HG02885 (cell line): ENCODE data around the gene TMEM214.
A peak's percentile ranks its signal among the peaks of the same experiment; 100 is the strongest.

Experiments used
- ATAC-seq: cut with Tn5 transposase; IDR thresholded peaks from one replicate; pipeline ENCODE4 v1.9.1; 2021; ENCODE audit warnings: mild to moderate bottlenecking; ENCODE audit not compliant: unreplicated experiment, poor library complexity

Gene TMEM214

GRCh38 chr2:27038012-27038411 is 5.2 kb downstream of the TMEM214 start:
- ATAC-seq: no peak

DNA sequence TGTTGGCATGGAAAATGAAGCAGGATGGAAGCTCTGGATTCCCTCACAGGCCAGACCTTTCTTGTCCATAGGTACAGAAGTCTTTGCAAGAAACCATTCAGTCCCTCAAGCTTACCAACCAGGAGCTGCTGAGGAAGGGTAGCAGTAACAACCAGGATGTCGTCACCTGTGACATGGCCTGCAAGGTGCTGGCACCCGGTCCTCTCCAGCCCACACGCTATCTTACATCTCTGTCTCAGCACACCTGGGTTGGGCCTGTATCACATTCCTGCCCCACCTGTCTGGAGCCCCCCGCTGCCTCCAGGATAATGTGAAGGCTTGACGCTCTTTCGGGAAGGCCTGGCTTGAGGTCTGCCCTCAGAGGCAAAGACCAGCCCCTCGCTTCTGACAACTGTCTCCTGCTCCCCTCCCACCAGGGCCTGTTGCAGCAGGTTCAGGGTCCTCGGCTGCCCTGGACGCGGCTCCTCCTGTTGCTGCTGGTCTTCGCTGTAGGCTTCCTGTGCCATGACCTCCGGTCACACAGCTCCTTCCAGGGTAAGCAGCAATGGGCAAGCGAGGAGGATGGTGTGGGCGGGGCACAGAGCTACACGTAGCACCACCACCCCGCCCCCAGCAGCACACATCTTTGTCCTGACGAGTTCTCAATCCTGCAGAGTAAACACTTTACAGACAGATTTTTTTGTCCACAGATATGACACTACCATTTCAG is 6.0 kb downstream of the TMEM214 start:
- no peak for ATAC-seq

DNA sequence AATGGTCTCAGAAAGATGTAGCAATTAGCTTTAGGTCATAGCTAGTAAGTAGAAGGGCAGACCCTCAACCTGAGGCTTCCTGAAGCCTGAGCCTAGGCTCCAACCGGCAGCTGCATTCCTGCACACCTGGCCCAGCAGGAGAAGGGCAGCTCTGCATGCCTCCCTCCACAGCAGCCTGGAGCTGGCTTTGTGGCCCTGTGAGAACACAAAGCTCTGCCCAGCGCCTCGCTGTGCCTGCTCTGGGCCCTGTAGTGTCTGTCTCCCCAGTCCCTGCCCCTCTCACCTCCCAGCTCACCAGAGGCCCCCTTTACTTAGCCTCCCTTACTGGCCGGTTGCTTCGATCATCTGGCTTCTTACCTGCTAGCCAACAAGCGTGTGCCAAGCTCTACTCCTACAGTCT is 6.7 kb downstream of the TMEM214 start:
- ATAC-seq: no peak

DNA sequence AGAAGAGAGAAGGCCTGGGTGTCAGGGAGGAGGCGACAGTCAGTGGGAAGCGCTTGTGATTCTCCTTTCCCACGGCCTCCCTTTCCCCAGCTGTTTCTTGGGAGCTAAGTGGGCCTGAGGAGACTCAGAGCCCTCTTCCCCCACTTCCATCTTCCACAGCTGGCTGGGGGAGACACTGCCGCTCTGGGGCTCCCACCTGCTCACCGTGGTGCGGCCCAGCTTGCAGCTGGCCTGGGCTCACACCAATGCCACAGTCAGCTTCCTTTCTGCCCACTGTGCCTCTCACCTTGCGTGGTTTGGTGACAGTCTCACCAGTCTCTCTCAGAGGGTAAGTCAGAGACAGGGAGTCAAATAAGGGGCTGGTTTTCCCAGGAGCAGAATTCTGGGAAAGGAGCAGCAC is 7.1 kb downstream of the TMEM214 start:
- no peak for ATAC-seq

- ATAC-seq: no peak
Measured at GRCh38 chr2:27040282-27040681, 7.5 kb downstream of the TMEM214 start.

- ATAC-seq: peak; percentile 39
Measured at GRCh38 chr2:27041752-27042151, 9.0 kb downstream of the TMEM214 start.

DNA sequence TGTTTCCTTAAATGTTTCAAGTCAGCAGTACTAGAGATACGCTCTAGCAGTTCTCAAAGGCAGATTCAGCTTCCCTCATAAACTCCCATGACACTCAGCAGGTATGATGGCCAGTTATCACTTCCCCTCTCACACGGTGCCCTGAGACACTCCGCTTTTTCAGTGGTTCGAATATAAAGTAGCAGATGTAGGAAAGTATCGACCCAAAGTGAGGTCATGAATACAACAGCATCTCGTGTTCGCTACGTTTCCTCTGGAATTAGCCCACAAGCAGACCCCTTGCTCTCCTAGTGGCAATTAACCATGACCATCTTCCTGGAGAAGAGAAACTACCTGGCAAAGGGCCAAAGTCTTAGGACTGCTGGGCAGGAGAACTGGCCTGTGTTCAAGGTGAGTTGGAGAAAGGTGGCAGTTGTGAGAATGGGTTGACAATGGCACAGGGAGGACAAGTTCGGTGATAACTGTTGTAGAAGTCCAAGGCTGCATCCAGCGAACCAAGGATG is 9.4 kb downstream of the TMEM214 start:
- peak; percentile 81 for ATAC-seq

- no peak for ATAC-seq
Measured at GRCh38 chr2:27042985-27043634, 10.3 kb downstream of the TMEM214 start.

DNA sequence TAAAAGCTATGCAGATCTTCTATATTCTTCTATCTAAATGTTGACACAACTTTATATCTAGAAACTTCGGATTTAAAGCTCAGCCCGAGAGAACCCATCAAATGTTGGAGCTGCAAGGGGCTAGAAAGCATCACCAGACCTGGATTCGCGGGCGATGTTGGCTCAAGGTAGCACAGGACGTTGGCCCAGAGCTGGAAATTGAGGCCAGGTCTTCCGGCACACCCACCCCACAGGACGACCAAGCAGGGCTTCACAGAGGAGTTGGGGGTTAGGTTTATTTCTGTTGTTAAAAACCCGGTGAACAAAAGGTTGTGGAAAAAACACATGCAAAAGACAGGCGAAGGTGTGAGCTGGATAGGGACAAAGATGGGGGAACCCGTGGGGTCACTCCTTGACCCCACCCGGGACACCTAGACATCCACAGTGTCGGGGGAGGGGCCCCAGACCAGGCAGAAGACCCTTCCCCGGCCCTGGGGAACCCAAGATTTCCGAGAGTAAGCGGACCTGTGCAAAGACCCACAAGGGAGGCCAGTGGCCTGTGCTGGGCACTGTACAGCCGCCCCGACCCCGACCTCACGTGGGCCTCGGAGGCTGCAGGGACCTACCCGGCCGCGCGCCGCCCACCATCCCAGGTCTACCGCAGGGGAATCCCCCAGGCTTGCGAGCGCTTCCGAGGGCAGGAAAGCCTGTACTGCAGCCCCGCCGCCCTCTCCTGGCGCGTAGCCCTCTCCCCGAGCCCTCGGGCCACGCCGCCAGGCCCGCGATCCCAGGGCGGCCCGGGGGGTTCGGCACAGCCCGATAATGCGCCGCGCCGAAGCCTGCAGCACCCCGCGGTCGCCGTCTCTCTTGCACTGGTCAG is 16.9 kb downstream of the TMEM214 start:
- peak; percentile 41 for ATAC-seq

DNA sequence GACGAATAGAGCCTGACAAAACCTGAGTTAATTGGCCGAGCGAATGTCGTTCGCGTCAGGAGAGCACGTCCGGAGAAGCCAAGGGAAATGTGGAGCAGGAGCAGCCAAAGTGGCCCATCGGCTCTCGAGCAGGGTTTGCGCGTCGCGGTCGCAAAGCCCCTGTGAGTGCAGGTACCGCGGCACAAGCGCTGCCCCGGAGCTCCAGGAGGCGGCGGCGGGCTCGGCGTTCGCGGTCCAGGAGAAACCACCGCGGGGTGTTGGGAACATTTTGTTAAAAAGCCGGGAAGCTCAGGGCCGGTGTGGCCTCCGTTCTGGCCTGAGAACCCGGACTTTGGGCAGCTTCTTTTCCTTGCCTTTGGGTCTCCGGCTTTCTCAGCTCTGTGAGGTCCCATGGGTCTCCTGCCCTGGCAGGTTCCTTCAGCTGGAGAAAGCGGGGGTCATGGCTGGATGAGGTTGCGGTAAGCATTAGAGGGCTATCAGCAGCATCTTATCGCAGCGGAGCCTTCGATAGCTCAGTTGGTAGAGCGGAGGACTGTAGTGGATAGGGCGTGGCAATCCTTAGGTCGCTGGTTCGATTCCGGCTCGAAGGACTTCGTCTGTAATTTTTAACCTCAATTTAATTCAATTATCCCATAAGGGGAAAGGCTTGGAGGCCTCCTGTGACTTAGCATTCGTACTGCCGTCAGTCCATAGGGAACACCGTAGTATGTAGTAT is 17.7 kb downstream of the TMEM214 start:
- peak; percentile 54 for ATAC-seq

DNA sequence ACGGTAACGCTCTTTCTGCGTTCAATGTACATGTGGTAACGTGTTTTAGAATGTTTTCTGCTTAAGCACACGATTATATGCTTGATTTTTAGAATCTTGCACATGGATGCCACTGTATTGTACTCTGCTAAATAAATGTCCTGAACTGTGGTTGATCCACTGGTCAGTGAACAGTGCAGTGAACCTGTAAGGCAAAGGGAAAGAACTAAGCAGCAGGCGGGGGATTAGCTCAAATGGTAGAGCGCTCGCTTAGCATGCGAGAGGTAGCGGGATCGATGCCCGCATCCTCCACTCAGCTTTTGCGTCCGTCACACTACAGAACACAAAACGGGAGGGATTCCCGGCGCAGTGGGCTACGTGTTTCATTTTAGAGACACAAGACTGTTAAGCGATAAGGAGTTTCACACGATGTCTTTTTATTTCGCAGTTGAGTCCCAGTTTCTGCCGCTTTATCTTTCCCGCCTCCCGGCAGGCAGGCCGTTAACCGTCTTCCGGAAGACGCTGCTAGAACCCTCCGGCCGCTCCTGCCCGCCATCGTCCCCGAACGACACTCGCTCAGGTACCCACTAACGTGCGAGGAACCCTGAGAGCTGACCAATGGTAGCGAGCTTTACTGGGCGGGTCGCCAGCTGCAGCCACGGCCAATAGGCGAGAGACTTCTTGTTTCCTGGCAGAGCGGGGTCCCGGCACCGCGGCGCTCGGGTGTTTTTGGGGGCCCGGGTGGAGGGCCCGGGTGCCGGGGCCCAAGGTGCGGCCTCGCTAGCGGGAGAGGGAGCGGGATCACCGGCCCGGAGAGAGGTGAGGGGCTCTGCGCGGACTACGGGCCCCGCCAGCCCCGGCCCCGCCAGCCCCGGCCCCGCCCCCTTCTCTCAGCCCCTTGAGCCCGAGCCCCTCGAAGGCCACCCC is 18.5 kb downstream of the TMEM214 start, which contains the start of gene AGBL5:
TSS of gene AGBL5 (plus strand) at position 673 of the 906 bp plus-strand sequence. CDS start 1,291 bp downstream, outside the sequence.
- peak; percentile 70 for ATAC-seq

DNA sequence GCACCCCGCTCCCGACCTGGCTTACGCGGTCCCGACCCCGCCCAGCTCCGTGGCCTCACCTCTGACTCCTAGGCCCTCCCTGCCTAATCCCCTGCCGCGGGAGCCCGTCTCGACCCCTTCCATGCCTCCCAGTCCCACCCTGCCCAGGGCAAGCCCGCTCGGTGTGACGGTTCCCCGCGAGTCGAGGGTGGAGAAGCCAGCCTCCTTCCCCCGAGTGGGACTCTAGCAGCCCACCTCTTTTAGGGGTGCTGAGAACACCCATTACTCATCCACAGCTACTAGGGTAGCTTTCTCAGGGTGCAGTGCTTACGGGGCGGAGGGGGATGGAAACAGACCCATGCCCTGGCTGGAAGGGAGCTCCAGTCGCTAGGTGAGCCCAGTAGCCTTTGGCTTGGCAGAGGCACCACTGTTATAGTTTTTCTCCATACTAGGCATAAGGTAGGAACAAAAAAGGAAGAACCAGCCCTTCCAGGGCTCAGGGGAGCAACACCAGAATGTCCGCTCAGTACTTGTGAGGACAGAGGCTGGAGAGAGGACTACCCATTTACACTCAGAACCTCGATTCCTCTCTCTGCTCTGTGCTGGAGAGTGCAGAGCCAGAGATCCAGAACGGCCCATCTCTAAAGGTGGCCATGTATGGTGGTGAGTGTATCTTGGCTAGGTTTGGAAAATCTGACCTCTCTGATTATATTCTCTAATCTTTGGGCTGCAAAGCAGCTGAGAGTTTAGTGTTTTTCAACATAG is 19.3 kb downstream of the TMEM214 start:
- ATAC-seq: no peak

DNA sequence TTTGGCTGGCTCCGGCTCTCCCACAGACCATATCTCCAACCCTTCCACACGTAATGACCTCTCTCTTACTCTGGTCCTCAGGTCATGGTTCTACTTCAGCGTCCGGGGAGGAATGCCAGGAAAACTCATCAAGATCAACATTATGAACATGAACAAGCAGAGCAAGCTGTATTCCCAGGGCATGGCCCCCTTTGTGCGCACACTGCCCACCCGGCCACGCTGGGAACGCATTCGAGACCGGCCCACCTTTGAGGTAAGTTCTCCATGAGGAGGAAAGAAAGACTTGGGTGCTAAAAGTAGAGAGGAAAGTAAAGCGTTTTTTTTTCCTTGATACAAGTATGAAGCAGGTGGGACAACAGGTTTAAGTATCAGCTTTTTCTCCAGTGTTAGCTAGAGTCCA is 20.6 kb downstream of the TMEM214 start:
- ATAC-seq: no peak

DNA sequence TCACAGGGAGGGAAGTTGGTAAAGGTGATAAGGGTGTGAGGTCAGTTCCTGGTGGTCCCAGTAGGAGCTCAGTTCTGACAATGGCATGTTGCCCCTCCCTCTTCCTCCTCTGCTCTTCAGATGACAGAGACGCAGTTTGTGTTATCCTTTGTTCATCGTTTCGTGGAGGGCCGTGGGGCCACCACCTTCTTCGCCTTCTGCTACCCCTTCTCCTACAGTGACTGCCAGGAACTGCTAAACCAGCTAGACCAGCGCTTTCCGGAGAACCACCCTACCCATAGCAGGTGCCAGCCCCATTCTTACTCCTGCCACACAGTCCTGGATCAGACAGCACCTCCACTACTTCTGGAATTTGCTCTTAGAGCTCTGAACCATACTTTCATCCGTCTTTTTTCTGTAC is 21.0 kb downstream of the TMEM214 start:
- ATAC-seq: no peak

DNA sequence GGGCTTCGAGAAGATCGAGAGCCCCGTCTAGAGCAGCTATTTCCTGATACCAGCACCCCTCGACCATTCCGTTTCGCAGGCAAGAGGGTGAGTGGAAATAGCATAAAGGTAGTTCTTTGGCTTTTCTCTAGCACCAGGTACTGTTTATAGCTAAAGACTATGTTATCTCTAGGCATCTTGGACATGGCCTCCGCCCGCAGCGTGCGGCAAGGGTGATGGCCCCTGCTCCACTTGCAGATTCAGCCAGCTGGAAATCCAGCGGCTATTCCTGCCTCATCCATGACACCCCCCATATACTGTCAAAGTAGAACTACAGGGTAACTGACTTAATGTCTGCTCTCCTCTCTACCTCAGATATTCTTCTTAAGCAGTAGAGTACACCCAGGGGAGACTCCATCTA is 22.0 kb downstream of the TMEM214 start:
- ATAC-seq: no peak

DNA sequence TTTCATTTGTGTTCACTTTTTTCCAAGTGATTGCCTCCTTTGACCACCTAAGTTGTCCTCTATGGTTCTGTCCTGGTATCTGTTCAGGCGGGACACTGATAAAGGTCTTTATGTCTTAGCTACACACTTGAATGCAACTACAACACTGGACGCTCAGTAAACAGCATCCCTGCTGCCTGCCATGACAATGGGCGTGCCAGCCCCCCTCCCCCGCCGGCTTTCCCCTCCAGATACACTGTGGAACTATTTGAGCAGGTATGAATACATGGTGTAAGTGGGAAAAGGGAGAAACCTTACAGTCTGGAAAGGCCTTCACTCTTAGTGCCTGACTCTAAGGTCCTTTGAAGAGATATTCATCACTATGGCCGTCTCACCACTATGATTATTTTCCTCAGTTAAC is 24.4 kb downstream of the TMEM214 start:
- no peak for ATAC-seq

DNA sequence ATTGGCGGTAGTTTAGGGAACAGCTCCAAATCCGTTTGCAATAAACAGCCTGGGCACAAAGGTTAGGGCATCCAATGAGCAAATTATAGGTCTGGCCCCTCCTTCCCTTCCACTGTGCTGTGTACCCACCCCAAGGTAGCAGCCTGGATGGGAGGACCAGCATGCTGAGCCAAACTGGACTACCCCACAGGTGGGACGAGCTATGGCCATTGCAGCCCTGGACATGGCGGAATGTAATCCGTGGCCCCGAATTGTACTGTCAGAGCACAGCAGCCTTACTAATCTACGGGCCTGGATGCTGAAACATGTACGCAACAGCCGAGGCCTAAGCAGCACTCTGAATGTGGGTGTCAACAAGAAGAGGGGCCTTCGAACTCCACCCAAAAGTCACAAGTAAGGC is 25.4 kb downstream of the TMEM214 start:
- no peak for ATAC-seq

DNA sequence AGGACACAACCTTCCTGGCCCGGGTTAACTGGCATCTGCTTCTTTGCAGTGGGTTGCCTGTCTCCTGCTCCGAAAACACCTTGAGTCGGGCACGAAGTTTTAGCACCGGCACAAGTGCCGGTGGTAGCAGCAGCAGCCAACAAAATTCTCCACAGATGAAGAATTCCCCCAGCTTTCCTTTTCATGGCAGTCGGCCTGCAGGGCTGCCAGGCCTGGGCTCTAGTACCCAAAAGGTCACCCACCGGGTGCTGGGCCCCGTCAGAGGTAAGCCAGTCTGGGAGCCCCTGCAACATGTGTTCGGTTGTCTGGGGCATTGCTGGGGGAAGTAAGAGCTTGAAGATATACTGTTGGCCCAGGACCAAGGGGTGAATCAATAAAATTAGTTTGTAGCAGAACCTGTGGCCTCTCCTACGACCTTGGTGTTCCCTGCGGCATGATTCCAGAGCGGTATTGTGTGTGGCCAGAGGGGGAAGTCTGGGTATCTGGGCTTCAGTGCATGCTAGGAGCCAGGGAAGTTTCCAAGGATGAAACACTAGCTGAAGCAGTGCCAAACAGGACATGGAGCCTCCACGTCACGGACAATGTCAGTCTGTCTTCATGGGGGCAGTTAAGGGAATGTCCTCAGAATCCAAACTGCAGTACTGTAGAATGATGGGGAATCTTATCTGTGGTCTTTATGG is 26.5 kb downstream of the TMEM214 start:
- ATAC-seq: no peak
